DMS153 treated with DMSO at 0.1 percent for 48 hours (cell line): Measurements from ENCODE around the gene PRSS22.

Source experiments
- DNase-seq: peaks from one replicate; lab custom pipeline; 2025; ENCODE audit not compliant: unreplicated experiment; lab: John Stamatoyannopoulos, UW

The PRSS22 gene

GRCh38 chr16:2881783-2882649, 24.0 kb upstream of the PRSS22 start:
- no peak for DNase-seq

- DNase-seq: no peak
These were observed 22.0 kb upstream of the PRSS22 start for GRCh38 chr16:2879854-2880508.

- peak; percentile 42 for DNase-seq
These were observed 17.0 kb upstream of the PRSS22 start for GRCh38 chr16:2874912-2875362.

GRCh38 chr16:2874032-2874911, 16.3 kb upstream of the PRSS22 start:
- no peak for DNase-seq

GRCh38 chr16:2871926-2872325, 14.0 kb upstream of the PRSS22 start:
- no peak for DNase-seq

- DNase-seq: peak; percentile 86
These were observed 10.2 kb upstream of the PRSS22 start for GRCh38 chr16:2867987-2868789.

- no peak for DNase-seq
These were observed 9.7 kb upstream of the PRSS22 start for GRCh38 chr16:2867661-2867986.

GRCh38 chr16:2866431-2866830, 8.5 kb upstream of the PRSS22 start:
- DNase-seq: no peak

- DNase-seq: no peak
These were observed 7.7 kb upstream of the PRSS22 start for GRCh38 chr16:2865651-2866050.

GRCh38 chr16:2860826-2861567, 3.0 kb upstream of the PRSS22 start:
- DNase-seq: no peak

- DNase-seq: no peak
These were observed 1.8 kb upstream of the PRSS22 start for GRCh38 chr16:2859686-2860265.

- DNase-seq: peak; percentile 44
These were observed 465 bp upstream of the PRSS22 start for GRCh38 chr16:2858245-2859025.

- DNase-seq: no peak
These were observed 1.1 kb downstream of the PRSS22 start for GRCh38 chr16:2856686-2857450.

GRCh38 chr16:2856061-2856670, 1.8 kb downstream of the PRSS22 start:
- DNase-seq: no peak

GRCh38 chr16:2855536-2855935, 2.4 kb downstream of the PRSS22 start:
- no peak for DNase-seq

- DNase-seq: no peak
These were observed 3.2 kb downstream of the PRSS22 start for GRCh38 chr16:2854700-2855309.

- DNase-seq: no peak
These were observed 4.4 kb downstream of the PRSS22 start for GRCh38 chr16:2853531-2854073.
